ENCODE results near the gene GMNC. TPM values are rescaled to one million over a fixed set of nuclear protein-coding genes. Genes with fewer than 3 reads are reported as not detected.
"Not testable (repeated sequence)": the region's sequence is repeated elsewhere in the genome, so short reads cannot be mapped to it uniquely, and the experiment has no call there.

The GMNC gene
- polyA plus RNA-seq = not detected

GRCh38 chr3:190862209-190863118, at the start of gene GMNC:
Gene GMNC (minus strand): TSS chr3:190862694. CDS start chr3:190862615, 79 bp downstream.
- Mint-ChIP-seq H3K27me3 (ENCODE audit: low read depth in 3 of 3) (peaks cover 3 to 13% (median 8%) of the 10 kb centered on the region in 3 donors), H3K27ac (no peak within 1 kb of the TSS), H3K4me3 (peak within 1 kb of the TSS; percentile 30 to 58 (median 48)), H3K9me3 (peaks cover 1 to 19% (median 4%) of the 10 kb centered on the region in 6 donors), H3K36me3 (peaks cover 0 to 5% (median 3%) of the 10 kb centered on the region in 3 donors), H3K4me1 (no peaks in the 10 kb centered on the region)
- no peak for DNase-seq

GRCh38 chr3:190911382-190911781, 48.9 kb upstream of the GMNC start:
- no peaks in the 10 kb centered on the region for H3K36me3 Mint-ChIP-seq
- no peak overlapping the region for H3K27ac Mint-ChIP-seq

GRCh38 chr3:190909908-190910307, 47.4 kb upstream of the GMNC start:
- Mint-ChIP-seq H3K36me3 (no peaks in the 10 kb centered on the region), H3K4me1 (no peaks in the 10 kb centered on the region), H3K27me3 (ENCODE audit: low read depth in 3 of 3) (peaks cover 2 to 3% (median 3%) of the 10 kb centered on the region in 3 donors), H3K9me3 (peaks cover 0 to 10% (median 5%) of the 10 kb centered on the region in 6 donors), H3K27ac (no peak overlapping the region), H3K4me3 (no peak overlapping the region)
- DNase-seq = no peak

More at GRCh38 chr3:190911382-190911781, 48.9 kb upstream of the GMNC start:
- Mint-ChIP-seq H3K9me3 (peaks cover 0 to 5% (median 4%) of the 10 kb centered on the region in 6 donors), H3K27me3 (ENCODE audit: low read depth in 3 of 3) (peaks cover 2 to 3% (median 3%) of the 10 kb centered on the region in 3 donors), H3K4me1 (no peaks in the 10 kb centered on the region), H3K4me3 (no peak overlapping the region)
- no peak for DNase-seq

GRCh38 chr3:190903156-190903555, 40.7 kb upstream of the GMNC start:
- no peaks in the 10 kb centered on the region for H3K36me3 Mint-ChIP-seq

GRCh38 chr3:190902292-190902691, 39.8 kb upstream of the GMNC start:
- DNase-seq = no peak
- no peaks in the 10 kb centered on the region for H3K4me1 Mint-ChIP-seq
- no peaks in the 10 kb centered on the region for H3K36me3 Mint-ChIP-seq
- peaks cover 0 to 3% (median 2%) of the 10 kb centered on the region in 3 donors for H3K27me3 Mint-ChIP-seq (ENCODE audit: low read depth in 3 of 3)
- no peak overlapping the region for H3K4me3 Mint-ChIP-seq
- H3K9me3 Mint-ChIP-seq = peaks cover 7 to 28% (median 11%) of the 10 kb centered on the region in 6 donors
- no peak overlapping the region for H3K27ac Mint-ChIP-seq

More at GRCh38 chr3:190903156-190903555, 40.7 kb upstream of the GMNC start:
- no peak overlapping the region for H3K4me3 Mint-ChIP-seq
- H3K27me3 Mint-ChIP-seq (ENCODE audit: low read depth in 3 of 3) = peaks cover 0 to 3% (median 2%) of the 10 kb centered on the region in 3 donors
- no peaks in the 10 kb centered on the region for H3K4me1 Mint-ChIP-seq
- peaks cover 0 to 21% (median 9%) of the 10 kb centered on the region in 6 donors for H3K9me3 Mint-ChIP-seq
- H3K27ac Mint-ChIP-seq = no peak overlapping the region
- no peak for DNase-seq

GRCh38 chr3:190892395-190892902, 30.0 kb upstream of the GMNC start:
- peaks cover 0 to 2% (median 1%) of the 10 kb centered on the region in 3 donors for H3K27me3 Mint-ChIP-seq (ENCODE audit: low read depth in 3 of 3)
- H3K27ac Mint-ChIP-seq = no peak overlapping the region
- H3K4me1 Mint-ChIP-seq = no peaks in the 10 kb centered on the region
- H3K4me3 Mint-ChIP-seq = no peak overlapping the region
- H3K9me3 Mint-ChIP-seq = peaks cover 0 to 21% (median 9%) of the 10 kb centered on the region in 6 donors
- no peak for DNase-seq
- H3K36me3 Mint-ChIP-seq = no peaks in the 10 kb centered on the region

GRCh38 chr3:190886945-190887344, 24.5 kb upstream of the GMNC start:
- Mint-ChIP-seq H3K27ac (no peak overlapping the region), H3K9me3 (peaks cover 0 to 4% (median 1%) of the 10 kb centered on the region in 6 donors), H3K4me3 (no peak overlapping the region), H3K27me3 (ENCODE audit: low read depth in 3 of 3) (peaks cover 0 to 2% (median 1%) of the 10 kb centered on the region in 3 donors), H3K4me1 (no peaks in the 10 kb centered on the region), H3K36me3 (no peaks in the 10 kb centered on the region)
- DNase-seq = no peak

- Mint-ChIP-seq H3K4me1 (no peaks in the 10 kb centered on the region), H3K9me3 (peaks cover 0 to 4% (median 0%) of the 10 kb centered on the region in 6 donors), H3K27ac (no peak overlapping the region), H3K27me3 (ENCODE audit: low read depth in 3 of 3) (no peaks in the 10 kb centered on the region), H3K36me3 (no peaks in the 10 kb centered on the region), H3K4me3 (no peak overlapping the region)
- DNase-seq = peak in 2 of 3 donors; percentile 6 to 11
These were observed 21.7 kb upstream of the GMNC start for GRCh38 chr3:190883973-190884832.

GRCh38 chr3:190883141-190883540, 20.6 kb upstream of the GMNC start:
- no peaks in the 10 kb centered on the region for H3K36me3 Mint-ChIP-seq
- DNase-seq = no peak
- H3K27ac Mint-ChIP-seq = no peak overlapping the region
- H3K27me3 Mint-ChIP-seq (ENCODE audit: low read depth in 3 of 3) = no peaks in the 10 kb centered on the region
- no peak overlapping the region for H3K4me3 Mint-ChIP-seq
- H3K4me1 Mint-ChIP-seq = no peaks in the 10 kb centered on the region
- H3K9me3 Mint-ChIP-seq = peaks cover 0 to 4% (median 0%) of the 10 kb centered on the region in 6 donors

- H3K4me3 Mint-ChIP-seq = no peak overlapping the region
- H3K27me3 Mint-ChIP-seq (ENCODE audit: low read depth in 3 of 3) = no peaks in the 10 kb centered on the region
These were observed 15.4 kb upstream of the GMNC start for GRCh38 chr3:190877925-190878324.

GRCh38 chr3:190876433-190876832, 13.9 kb upstream of the GMNC start:
- DNase-seq; H3K36me3 Mint-ChIP-seq; H3K9me3 Mint-ChIP-seq; H3K27me3 Mint-ChIP-seq (ENCODE audit: low read depth in 3 of 3); H3K27ac Mint-ChIP-seq; H3K4me3 Mint-ChIP-seq; H3K4me1 Mint-ChIP-seq: not testable (repeated sequence)

More at GRCh38 chr3:190877925-190878324, 15.4 kb upstream of the GMNC start:
- no peaks in the 10 kb centered on the region for H3K36me3 Mint-ChIP-seq
- no peak for DNase-seq
- peaks cover 0 to 4% (median 0%) of the 10 kb centered on the region in 6 donors for H3K9me3 Mint-ChIP-seq
- H3K27ac Mint-ChIP-seq = no peak overlapping the region
- no peaks in the 10 kb centered on the region for H3K4me1 Mint-ChIP-seq

- not testable (repeated sequence) for H3K36me3 Mint-ChIP-seq; DNase-seq; H3K4me3 Mint-ChIP-seq; H3K27ac Mint-ChIP-seq; H3K9me3 Mint-ChIP-seq; H3K4me1 Mint-ChIP-seq; H3K27me3 Mint-ChIP-seq (ENCODE audit: low read depth in 3 of 3)
These were observed 12.6 kb upstream of the GMNC start for GRCh38 chr3:190875061-190875460.

GRCh38 chr3:190870127-190870526, 7.6 kb upstream of the GMNC start:
- Mint-ChIP-seq H3K36me3 (no peaks in the 10 kb centered on the region), H3K27me3 (ENCODE audit: low read depth in 3 of 3) (peaks cover 0 to 2% (median 0%) of the 10 kb centered on the region in 3 donors), H3K4me3 (no peak overlapping the region), H3K27ac (no peak overlapping the region), H3K9me3 (peaks cover 0 to 7% (median under 1%) of the 10 kb centered on the region in 6 donors), H3K4me1 (no peaks in the 10 kb centered on the region)
- DNase-seq = no peak
